WERI-Rb-1 (cell line): ENCODE results near the gene AQP5.
"Not testable (repeated sequence)": the region's sequence is repeated elsewhere in the genome, so short reads cannot be mapped to it uniquely, and the experiment has no call there.

Experiments
- DNase-seq: peaks from one replicate; pipeline ENCODE4 v3.0.0-alpha.2; 2020
- H3K27ac ChIP-seq: fragments of 250-450 bp; sonication (Bioruptor Pico); 2 replicates; pipeline ENCODE4 v1.5.1; 2020; ENCODE audit warnings: mild to moderate bottlenecking, moderate library complexity
- H3K27me3 ChIP-seq: fragments of 250-450 bp; sonication (Bioruptor Pico); 2 replicates; pipeline ENCODE4 v1.5.1; 2021; ENCODE audit warnings: mild to moderate bottlenecking, low read depth, moderate library complexity; ENCODE audit not compliant: insufficient read depth, severe bottlenecking
- H3K36me3 ChIP-seq: fragments of 250-450 bp; sonication (Bioruptor Pico); 2 replicates; pipeline ENCODE4 v1.5.1; 2020; ENCODE audit warnings: mild to moderate bottlenecking, moderate library complexity
- H3K4me3 ChIP-seq: 2 replicates; pipeline ENCODE4 v1.5.1; 2011; ENCODE audit warnings: low read depth, mild to moderate bottlenecking, control low read depth, low read length
- H3K9me3 ChIP-seq: fragments of 250-450 bp; sonication (Bioruptor Pico); 2 replicates; pipeline ENCODE4 v1.5.1; 2021; ENCODE audit warnings: mild to moderate bottlenecking, moderate library complexity; ENCODE audit not compliant: severe bottlenecking
- CTCF ChIP-seq: IDR thresholded peaks from 2 replicates; pipeline ENCODE4 v1.5.1; 2011; ENCODE audit warnings: low read depth, mild to moderate bottlenecking, control low read depth, inconsistent platforms, low read length

AQP5 gene

GRCh38 chr12:49987625-49988303 is 26.1 kb downstream of the AQP5 start:
- H3K27ac ChIP-seq: peak overlapping the region; percentile 93
- no peak overlapping the region for H3K4me3 ChIP-seq
- no peak for TF ChIP-seq CTCF
- DNase-seq: no peak
- no peaks in the 10 kb centered on the region for H3K9me3 ChIP-seq
- no peaks in the 10 kb centered on the region for H3K27me3 ChIP-seq
- H3K36me3 ChIP-seq: peaks cover 46% of the 10 kb centered on the region

- H3K27ac ChIP-seq, H3K9me3 ChIP-seq, DNase-seq, H3K4me3 ChIP-seq, H3K27me3 ChIP-seq: not testable (repeated sequence)
- peaks cover 63% of the 10 kb centered on the region for H3K36me3 ChIP-seq
Measured at GRCh38 chr12:49989400-49989799, 27.7 kb downstream of the AQP5 start.

GRCh38 chr12:49990273-49990672 is 28.6 kb downstream of the AQP5 start:
- no peak for TF ChIP-seq CTCF
- DNase-seq: no peak
- Histone ChIP-seq H3K4me3 (no peak overlapping the region), H3K9me3 (no peaks in the 10 kb centered on the region), H3K27me3 (no peaks in the 10 kb centered on the region), H3K27ac (peak overlapping the region; percentile 19; the same call in 1 of the 2 replicates), H3K36me3 (peaks cover 70% of the 10 kb centered on the region)

- H3K4me3 ChIP-seq: no peak overlapping the region
- no peak for TF ChIP-seq CTCF
- H3K27ac ChIP-seq: no peak overlapping the region
- H3K27me3 ChIP-seq: no peaks in the 10 kb centered on the region
- no peaks in the 10 kb centered on the region for H3K9me3 ChIP-seq
- H3K36me3 ChIP-seq: peaks cover 87% of the 10 kb centered on the region
- DNase-seq: no peak
Measured at GRCh38 chr12:49998453-49998852, 36.8 kb downstream of the AQP5 start.

- TF ChIP-seq CTCF: no peak
- DNase-seq: no peak
- Histone ChIP-seq H3K9me3 (no peaks in the 10 kb centered on the region), H3K27ac (no peak overlapping the region), H3K27me3 (no peaks in the 10 kb centered on the region), H3K36me3 (peaks cover 85% of the 10 kb centered on the region), H3K4me3 (no peak overlapping the region)
Measured at GRCh38 chr12:50003595-50003994, 41.9 kb downstream of the AQP5 start.

- Histone ChIP-seq H3K27ac (no peak overlapping the region), H3K9me3 (no peaks in the 10 kb centered on the region), H3K27me3 (no peaks in the 10 kb centered on the region), H3K36me3 (peaks cover 77% of the 10 kb centered on the region), H3K4me3 (no peak overlapping the region)
- TF ChIP-seq CTCF: no peak
- no peak for DNase-seq
Measured at GRCh38 chr12:50004696-50005095, 43.0 kb downstream of the AQP5 start.
